HCT116 (cell line): Measurements from ENCODE around the gene THBS3. TPM values are rescaled to one million over a fixed set of nuclear protein-coding genes. Genes with fewer than 3 reads are reported as not detected.

Experiments used
- ATAC-seq: fragments of 200-7000 bp; cut with Tn5 transposase; 2 replicates; pipeline ENCODE4 v1.9.1; 2020; ENCODE audit warnings: mild to moderate bottlenecking, moderate library complexity
- BruUV-seq: library from RNA; stranded (reverse); fragments of 400-500 nt; replicated peaks from 2 replicates; lab custom pipeline; 2021; lab: Mats Ljungman, UMichigan
- CTCF ChIA-PET: fragments of 300-600 bp; sonication (Branson Sonifier 250); formaldehyde crosslinking; loops from one replicate; lab custom pipeline; 2021; ENCODE audit warnings: antibody characterized with exemption; lab: Charles Lee
- POLR2A ChIA-PET: fragments of 300-600, 350-600 bp; sonication (Branson Sonifier 250); formaldehyde crosslinking; loops from one replicate; lab custom pipeline; 2021; ENCODE audit warnings: antibody characterized with exemption; lab: Charles Lee
- RAD21 ChIA-PET, 2 experiments: fragments of 300-600 bp; sonication (Branson Sonifier 250); formaldehyde crosslinking; loops; one replicate each; lab custom pipeline; 2023; ENCODE audit warnings: low total read pairs in 2 of 2; ENCODE audit not compliant: uncharacterized antibody in 2 of 2, unreplicated experiment in 2 of 2, low non-redundant PET in 1 of 2; lab: Charles Lee
- DNase-seq: peaks from one replicate; pipeline ENCODE4 v3.0.0-alpha.2; 2010; ENCODE audit warnings: low read depth, low spot score
- H2AFZ ChIP-seq: fragments of 200-600 bp; shearing (Covaris generic), sonication (generic); 2 replicates; pipeline ENCODE4 v1.6.1; 2017; ENCODE audit warnings: low read depth, mixed run types, mixed read lengths, antibody characterized with exemption, low read length; ENCODE audit not compliant: poor library complexity, severe bottlenecking
- H3K27ac ChIP-seq: 2 replicates; pipeline ENCODE4 v1.5.1; 2012; ENCODE audit warnings: low read depth, low read length
- H3K27me3 ChIP-seq: fragments of 200-600 bp; sonication (generic); 2 replicates; pipeline ENCODE4 v1.6.1; 2016; ENCODE audit warnings: mixed run types, low read length, mixed read lengths; ENCODE audit not compliant: insufficient read depth
- H3K36me3 ChIP-seq, 2 experiments: fragments of 200-500 bp in 1 of 2; fragments of 200-600 bp in 1 of 2; sonication (Bioruptor generic) in 1 of 2; sonication (generic) in 1 of 2; 2 replicates each; pipeline versions ENCODE4 v1.5.1 to v1.6.1; 2014 to 2016; ENCODE audit warnings: low read length in 2 of 2, inconsistent platforms in 1 of 2, mixed read lengths in 1 of 2, mixed run types in 1 of 2; ENCODE audit not compliant: insufficient read depth in 2 of 2, control insufficient read depth in 1 of 2
- H3K4me1 ChIP-seq, 2 experiments: fragments of 200-600 bp in 1 of 2; sonication (generic) in 1 of 2; 2 replicates each; pipeline versions ENCODE4 v1.5.1 to v1.6.1; 2012 to 2017; ENCODE audit warnings: low read length in 2 of 2, inconsistent platforms in 1 of 2, mild to moderate bottlenecking in 1 of 2, mixed read lengths in 1 of 2, mixed run types in 1 of 2, moderate library complexity in 1 of 2; ENCODE audit not compliant: insufficient read depth in 2 of 2, control insufficient read depth in 1 of 2
- H3K4me2 ChIP-seq: fragments of 200-600 bp; sonication (generic); 2 replicates; pipeline ENCODE4 v1.6.1; 2017; ENCODE audit warnings: mixed run types, low read length, mixed read lengths
- H3K4me3 ChIP-seq, 2 experiments: fragments of 200-600 bp in 1 of 2; sonication (generic) in 1 of 2; replicated peaks in 1 of 2; 2 replicates each; pipeline ENCODE4 v1.5.1; 2011 to 2016; ENCODE audit warnings: low read length in 2 of 2, control low read depth in 1 of 2, low read depth in 1 of 2, mild to moderate bottlenecking in 1 of 2, mixed read lengths in 1 of 2, mixed run types in 1 of 2
- H3K79me2 ChIP-seq: fragments of 200-600 bp; sonication (generic); 2 replicates; pipeline ENCODE4 v1.6.1; 2017; ENCODE audit warnings: mild to moderate bottlenecking, mixed run types, low read length, moderate library complexity, mixed read lengths; ENCODE audit not compliant: insufficient read depth
- H3K9ac ChIP-seq: fragments of 200-600 bp; sonication (generic); 2 replicates; pipeline ENCODE4 v1.6.1; 2016; ENCODE audit warnings: low read length, mixed read lengths
- H3K9me2 ChIP-seq: fragments of 200-600 bp; sonication (generic), shearing (Covaris generic); 2 replicates; pipeline ENCODE4 v1.6.1; 2017; ENCODE audit warnings: mixed run types, mild to moderate bottlenecking, moderate library complexity; ENCODE audit not compliant: insufficient read depth
- H3K9me3 ChIP-seq, 2 experiments: fragments of 200-500 bp in 1 of 2; fragments of 200-600 bp in 1 of 2; sonication (Bioruptor generic) in 1 of 2; sonication (generic) in 1 of 2; 2 replicates each; pipeline ENCODE4 v1.6.1; 2014 to 2017; ENCODE audit warnings: low read length in 2 of 2, mixed read lengths in 2 of 2, inconsistent platforms in 1 of 2, low read depth in 1 of 2, mild to moderate bottlenecking in 1 of 2, mixed run types in 1 of 2, moderate library complexity in 1 of 2; ENCODE audit not compliant: control insufficient read depth in 1 of 2, insufficient read depth in 1 of 2
- H4K20me1 ChIP-seq: fragments of 200-600 bp; sonication (generic), shearing (Covaris generic); 2 replicates; pipeline ENCODE4 v1.6.1; 2017; ENCODE audit warnings: mixed run types, mild to moderate bottlenecking, moderate library complexity; ENCODE audit not compliant: insufficient read depth
- EZH2phosphoT487 ChIP-seq: fragments of 200-600 bp; IDR thresholded peaks from 2 replicates; pipeline ENCODE4 v1.6.1; 2018; ENCODE audit warnings: antibody characterized with exemption, borderline replicate concordance
- POLR2A ChIP-seq: IDR thresholded peaks from 2 replicates; pipeline ENCODE4 v1.7.0; 2011; ENCODE audit warnings: borderline replicate concordance; ENCODE audit not compliant: insufficient read depth, insufficient read length; ENCODE audit errors: extremely low read depth
- SP1 ChIP-seq: IDR thresholded peaks from 2 replicates; pipeline ENCODE4 v1.6.1; 2012; ENCODE audit warnings: low read depth
- TCF7L2 ChIP-seq: IDR thresholded peaks from 2 replicates; pipeline ENCODE4 v1.7.0; 2011; ENCODE audit warnings: borderline replicate concordance, inconsistent platforms; ENCODE audit not compliant: insufficient read depth, insufficient read length; ENCODE audit errors: extremely low read depth
- ZNF274 ChIP-seq: fragments of 200-500 bp; sonication (Bioruptor generic); IDR thresholded peaks from 2 replicates; pipeline ENCODE4 v1.6.1; 2014; ENCODE audit warnings: mild to moderate bottlenecking, low read depth, low read length, inconsistent platforms
- intact Hi-C: fragments of 100-400 bp; cut with micrococcal nuclease; formaldehyde crosslinking; loops from 2 replicates; pipeline ENCODE4 v1.10.0; 2022
- total RNA-seq: library from RNA; stranded (reverse); gene quantifications from one replicate; pipeline ENCODE4 v1.2.1, GENCODE V29; 2021; ENCODE audit not compliant: unreplicated experiment
- TF ChIP-seq, protein P1 (sequence below): IDR thresholded peaks from 2 replicates; pipeline ENCODE4 v1.6.1; 2012
- TF ChIP-seq, protein P2 (sequence below): IDR thresholded peaks from 2 replicates; pipeline ENCODE4 v1.6.1; 2012; ENCODE audit warnings: low read depth

THBS3 gene
- total RNA-seq, 1 experiment from 2014 or later, result 15.9 TPM

DNA sequence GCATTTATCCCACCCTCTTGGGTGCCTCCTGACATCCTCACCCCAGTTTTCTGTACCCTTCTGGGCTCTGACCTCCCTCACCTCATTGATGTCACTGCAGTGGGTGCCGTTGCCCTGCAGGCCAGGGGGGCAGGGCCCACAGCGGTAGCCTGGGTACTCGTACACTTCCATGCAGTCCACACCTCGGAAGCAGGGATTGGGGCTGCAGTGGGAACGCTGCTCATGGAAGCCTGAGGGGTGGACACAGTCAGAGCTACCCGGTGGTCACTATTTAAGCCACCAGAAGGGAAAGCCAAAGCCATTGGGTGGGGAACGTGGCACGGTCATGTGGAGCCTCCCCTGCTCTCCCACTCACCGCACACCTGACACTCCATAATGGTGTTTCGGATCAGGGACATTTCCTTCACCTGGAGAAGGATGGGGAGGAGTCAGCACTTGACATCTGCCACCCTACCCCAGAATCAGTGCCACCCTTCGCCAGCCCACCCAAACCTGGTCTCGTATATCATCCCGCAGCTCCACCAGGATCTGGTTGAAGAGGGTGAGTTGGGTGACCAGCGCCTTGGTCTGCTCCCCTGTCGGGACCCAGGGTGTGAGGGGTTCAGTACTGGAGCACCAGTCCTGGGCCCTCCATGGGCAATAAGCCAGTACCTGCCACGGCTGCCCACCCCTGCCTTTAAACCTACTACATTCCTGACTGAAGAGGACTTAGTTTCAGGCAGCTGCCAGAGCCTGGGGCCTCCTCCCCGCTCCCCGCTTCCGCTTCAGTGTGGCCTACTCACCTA lies 4.8 kb downstream of the THBS3 start:
- ATAC-seq, result no peak
- CTCF ChIA-PET, result interaction anchor here (1.2 kb wide), 1 partner anchor 10 kb away, joined by 3 read pairs; no protein-coding TSS in a partner anchor
- intact Hi-C loops, result no loop called here

More for the DNA sequence above, 4.8 kb downstream of the THBS3 start:
- no peaks in the 10 kb centered on the region for H3K9me2 ChIP-seq
- H3K9me3 ChIP-seq, result no peaks in the 10 kb centered on the region
- H3K9ac ChIP-seq, result no peak overlapping the region
- no peak overlapping the region for H3K4me3 ChIP-seq
- H3K4me2 ChIP-seq, result no peak overlapping the region
- no peak overlapping the region for H3K27ac ChIP-seq
- BruUV-seq, result no TSS peak
- POLR2A ChIA-PET, result no interaction called here
- RAD21 ChIA-PET, result no interaction called here
- H4K20me1 ChIP-seq, result no peaks in the 10 kb centered on the region
- no peaks in the 10 kb centered on the region for H3K27me3 ChIP-seq
- peaks cover 12 to 14% of the 10 kb centered on the region in 2 experiments for H3K4me1 ChIP-seq
- TF ChIP-seq TCF7L2 (no peak), POLR2A (no peak), SP1 (no peak), ZNF274 (no peak), EZH2phosphoT487 (no peak)
- TF ChIP-seq, protein P1, sequence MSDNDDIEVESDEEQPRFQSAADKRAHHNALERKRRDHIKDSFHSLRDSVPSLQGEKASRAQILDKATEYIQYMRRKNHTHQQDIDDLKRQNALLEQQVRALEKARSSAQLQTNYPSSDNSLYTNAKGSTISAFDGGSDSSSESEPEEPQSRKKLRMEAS, result no peak
- TF ChIP-seq, protein P2, sequence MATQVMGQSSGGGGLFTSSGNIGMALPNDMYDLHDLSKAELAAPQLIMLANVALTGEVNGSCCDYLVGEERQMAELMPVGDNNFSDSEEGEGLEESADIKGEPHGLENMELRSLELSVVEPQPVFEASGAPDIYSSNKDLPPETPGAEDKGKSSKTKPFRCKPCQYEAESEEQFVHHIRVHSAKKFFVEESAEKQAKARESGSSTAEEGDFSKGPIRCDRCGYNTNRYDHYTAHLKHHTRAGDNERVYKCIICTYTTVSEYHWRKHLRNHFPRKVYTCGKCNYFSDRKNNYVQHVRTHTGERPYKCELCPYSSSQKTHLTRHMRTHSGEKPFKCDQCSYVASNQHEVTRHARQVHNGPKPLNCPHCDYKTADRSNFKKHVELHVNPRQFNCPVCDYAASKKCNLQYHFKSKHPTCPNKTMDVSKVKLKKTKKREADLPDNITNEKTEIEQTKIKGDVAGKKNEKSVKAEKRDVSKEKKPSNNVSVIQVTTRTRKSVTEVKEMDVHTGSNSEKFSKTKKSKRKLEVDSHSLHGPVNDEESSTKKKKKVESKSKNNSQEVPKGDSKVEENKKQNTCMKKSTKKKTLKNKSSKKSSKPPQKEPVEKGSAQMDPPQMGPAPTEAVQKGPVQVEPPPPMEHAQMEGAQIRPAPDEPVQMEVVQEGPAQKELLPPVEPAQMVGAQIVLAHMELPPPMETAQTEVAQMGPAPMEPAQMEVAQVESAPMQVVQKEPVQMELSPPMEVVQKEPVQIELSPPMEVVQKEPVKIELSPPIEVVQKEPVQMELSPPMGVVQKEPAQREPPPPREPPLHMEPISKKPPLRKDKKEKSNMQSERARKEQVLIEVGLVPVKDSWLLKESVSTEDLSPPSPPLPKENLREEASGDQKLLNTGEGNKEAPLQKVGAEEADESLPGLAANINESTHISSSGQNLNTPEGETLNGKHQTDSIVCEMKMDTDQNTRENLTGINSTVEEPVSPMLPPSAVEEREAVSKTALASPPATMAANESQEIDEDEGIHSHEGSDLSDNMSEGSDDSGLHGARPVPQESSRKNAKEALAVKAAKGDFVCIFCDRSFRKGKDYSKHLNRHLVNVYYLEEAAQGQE, result no peak
- no peak overlapping the region for H2AFZ ChIP-seq
- no peak for DNase-seq
- no peaks in the 10 kb centered on the region for H3K79me2 ChIP-seq
- peaks cover 3 to 8% of the 10 kb centered on the region in 2 experiments; a peak in 2 of 4 replicates for H3K36me3 ChIP-seq
